Endothelial cell of umbilical vein (primary cell): ENCODE measurements around the gene CARD9. TPM values are rescaled to one million over a fixed set of nuclear protein-coding genes. Genes with fewer than 3 reads are reported as not detected.

Experiments used
- BruUV-seq: library from RNA; stranded (reverse); fragments of 400-500 nt; replicated peaks from 2 replicates; lab custom pipeline; 2021; lab: Mats Ljungman, UMichigan
- CTCF ChIA-PET: fragments of 300-600, 350-600 bp; sonication (Branson Sonifier 250); formaldehyde crosslinking; loops from one replicate; lab custom pipeline; 2021; ENCODE audit warnings: antibody characterized with exemption, inconsistent platforms; lab: Charles Lee
- POLR2A ChIA-PET: fragments of 300-600, 350-600 bp; sonication (Branson Sonifier 250); formaldehyde crosslinking; loops from one replicate; lab custom pipeline; 2021; ENCODE audit warnings: antibody characterized with exemption, inconsistent platforms; lab: Charles Lee
- DNase-seq: peaks from one replicate; pipeline ENCODE4 v3.0.0-alpha.2; 2011; ENCODE audit warnings: low read depth, low spot score
- FAIRE-seq: peaks from 2 replicates; lab custom pipeline; 2011; peaks lifted over from hg19 to GRCh38; lab: Jason Lieb, UNC
- H2AFZ ChIP-seq: 2 replicates; pipeline ENCODE4 v1.6.0; 2012; ENCODE audit warnings: low read depth, low read length, control low read depth, inconsistent platforms
- H3K27ac ChIP-seq: 2 replicates; pipeline ENCODE4 v1.5.1; 2011; ENCODE audit warnings: low read depth, mild to moderate bottlenecking, control low read depth, low read length, moderate library complexity; ENCODE audit not compliant: insufficient read depth
- H3K27me3 ChIP-seq, 2 experiments: 2 replicates each; pipeline versions ENCODE4 v1.6.0 to v1.6.1; 2011; ENCODE audit warnings: low read length in 2 of 2, mixed read lengths in 1 of 2; ENCODE audit not compliant: control insufficient read depth in 2 of 2, insufficient read depth in 2 of 2
- H3K36me3 ChIP-seq, 2 experiments: 2 replicates in 1 of 2; 3 replicates in 1 of 2; pipeline ENCODE4 v1.5.1; 2011; ENCODE audit warnings: low read length in 2 of 2, mild to moderate bottlenecking in 1 of 2, moderate library complexity in 1 of 2; ENCODE audit not compliant: control insufficient read depth in 2 of 2, insufficient read depth in 2 of 2; ENCODE audit errors: extremely low read depth in 1 of 2
- H3K4me1 ChIP-seq: 3 replicates; pipeline ENCODE4 v1.5.1; 2011; ENCODE audit warnings: mild to moderate bottlenecking, low read length; ENCODE audit not compliant: control insufficient read depth, insufficient read depth; ENCODE audit errors: extremely low read depth
- H3K4me2 ChIP-seq: 2 replicates; pipeline ENCODE4 v1.6.1; 2011; ENCODE audit warnings: low read length, control low read depth, mixed read lengths; ENCODE audit not compliant: insufficient read depth
- H3K4me3 ChIP-seq, 3 experiments: fragments of 200-600 bp in 1 of 3; sonication (generic), shearing (Covaris generic) in 1 of 3; replicated peaks in 1 of 3; 2 replicates each; pipeline ENCODE4 v1.5.1; 2011 to 2016; ENCODE audit warnings: control low read depth in 3 of 3, low read length in 3 of 3, mild to moderate bottlenecking in 2 of 3, inconsistent platforms in 1 of 3, low read depth in 1 of 3, moderate library complexity in 1 of 3; ENCODE audit not compliant: insufficient read depth in 1 of 3
- H3K79me2 ChIP-seq: 2 replicates; pipeline ENCODE4 v1.6.0; 2012; ENCODE audit warnings: low read length, inconsistent platforms; ENCODE audit not compliant: control insufficient read depth, insufficient read depth
- H3K9ac ChIP-seq: replicated peaks from 2 replicates; pipeline ENCODE3; 2011; ENCODE audit warnings: low read length, control low read depth; ENCODE audit not compliant: insufficient read depth; ENCODE audit errors: extremely low read depth
- H3K9me1 ChIP-seq: replicated peaks from 3 replicates; pipeline ENCODE4 v1.6.0; 2011; ENCODE audit warnings: mild to moderate bottlenecking, low read length; ENCODE audit not compliant: control insufficient read depth, insufficient read depth; ENCODE audit errors: extremely low read depth
- H3K9me3 ChIP-seq: replicated peaks from 2 replicates; pipeline ENCODE4 v1.5.1; 2012; ENCODE audit warnings: low read length, inconsistent platforms; ENCODE audit not compliant: control insufficient read depth, insufficient read depth
- H4K20me1 ChIP-seq: replicated peaks from 2 replicates; pipeline ENCODE3; 2011; ENCODE audit warnings: mild to moderate bottlenecking, low read length; ENCODE audit not compliant: control insufficient read depth, insufficient read depth; ENCODE audit errors: extremely low read depth
- CTCF ChIP-seq, 2 donors: IDR thresholded peaks; 1 replicate in 1 of 2; 2 replicates in 1 of 2; pipeline ENCODE4 v1.5.1; 2011; ENCODE audit warnings: low read length in 2 of 2, mild to moderate bottlenecking in 2 of 2, moderate library complexity in 2 of 2, control low read depth in 1 of 2, inconsistent platforms in 1 of 2, low read depth in 1 of 2; ENCODE audit not compliant: insufficient read depth in 1 of 2; ENCODE audit errors: extremely low read depth in 1 of 2
- EZH2 ChIP-seq: IDR thresholded peaks from 2 replicates; pipeline ENCODE4 v1.6.1; 2012; ENCODE audit warnings: borderline replicate concordance, low read depth, mild to moderate bottlenecking, moderate library complexity, low read length, inconsistent platforms; ENCODE audit not compliant: severe bottlenecking
- FOS ChIP-seq: IDR thresholded peaks from 2 replicates; pipeline ENCODE4 v1.6.1; 2011; ENCODE audit warnings: mild to moderate bottlenecking, low read length, moderate library complexity, borderline replicate concordance; ENCODE audit not compliant: insufficient read depth
- GATA2 ChIP-seq: IDR thresholded peaks from 2 replicates; pipeline ENCODE4 v1.7.0; 2011; ENCODE audit warnings: low read depth, mild to moderate bottlenecking, moderate library complexity, mixed read lengths, low read length; ENCODE audit not compliant: insufficient read length, insufficient read depth
- JUN ChIP-seq: IDR thresholded peaks from 2 replicates; pipeline ENCODE4 v1.6.1; 2011; ENCODE audit warnings: borderline replicate concordance, low read depth; ENCODE audit not compliant: insufficient read length, insufficient read depth
- MYC ChIP-seq: IDR thresholded peaks from one replicate; pipeline ENCODE4 v1.6.1; 2011; ENCODE audit warnings: mild to moderate bottlenecking, low read depth, low read length
- POLR2A ChIP-seq: IDR thresholded peaks from 2 replicates; pipeline ENCODE4 v1.6.1; 2012; ENCODE audit warnings: low read depth, mild to moderate bottlenecking, control low read depth, low read length
- POLR2AphosphoS5 ChIP-seq: IDR thresholded peaks from 2 replicates; pipeline ENCODE4 v1.6.1; 2012; ENCODE audit warnings: low read depth, mild to moderate bottlenecking, control low read depth, low read length, moderate library complexity; ENCODE audit not compliant: insufficient read depth
- dilution Hi-C: fragments of 300-500 bp; cut with MboI; formaldehyde crosslinking; loops from one replicate; pipeline ENCODE4 v1.15.0; 2019; ENCODE audit warnings: low sequenced_read_pairs; ENCODE audit not compliant: extremely low pct_ligation_motif_present
- intact Hi-C: fragments of 100-400 bp; cut with micrococcal nuclease; formaldehyde crosslinking; loops from one replicate; pipeline ENCODE4 v1.10.0; 2022
- polyA plus RNA-seq, 4 experiments: library from polyadenylated mRNA; depleted of rRNA in 3 of 4; stranded (reverse) in 3 of 4; unstranded in 1 of 4; fragments of >200 nt; gene quantifications; 2 replicates each; pipeline versions ENCODE4 v1.2.1 to v1.2.3, GENCODE V29; 2011 to 2012; ENCODE audit warnings: missing spikeins in 1 of 4
- total RNA-seq: library from RNA; stranded (reverse); gene quantifications from 2 replicates; pipeline ENCODE4 v1.2.3, GENCODE V29; 2021
- TF ChIP-seq, protein P1 (sequence below): IDR thresholded peaks from 2 replicates; pipeline ENCODE4 v1.6.1; 2011; ENCODE audit not compliant: insufficient read depth, insufficient read length

Gene CARD9
- total and polyA plus RNA-seq, 2 donors (not counting 3 experiments of a cell fraction or from before 2014, with no cell fraction given): 0.22 to 0.71 TPM

GRCh38 chr9:136323371-136323789 lies 50.1 kb downstream of the CARD9 start:
- POLR2A ChIA-PET: no interaction called here
- no peaks in the 10 kb centered on the region for H3K36me3 ChIP-seq
- H3K4me3 ChIP-seq: no peak overlapping the region
- no peaks in the 10 kb centered on the region for H4K20me1 ChIP-seq
- peaks cover 6% of the 10 kb centered on the region for H3K79me2 ChIP-seq
- TF ChIP-seq FOS (no peak), JUN (no peak), POLR2A (no peak), MYC (no peak), EZH2 (no peak), POLR2AphosphoS5 (no peak)
- TF ChIP-seq, protein P1, sequence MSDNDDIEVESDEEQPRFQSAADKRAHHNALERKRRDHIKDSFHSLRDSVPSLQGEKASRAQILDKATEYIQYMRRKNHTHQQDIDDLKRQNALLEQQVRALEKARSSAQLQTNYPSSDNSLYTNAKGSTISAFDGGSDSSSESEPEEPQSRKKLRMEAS: no peak
- intact Hi-C loops (no loop called here), dilution Hi-C loops (no loop called here)
- H3K27me3 ChIP-seq: no peaks in the 10 kb centered on the region
- no peaks in the 10 kb centered on the region for H3K9me1 ChIP-seq
- peaks cover 16% of the 10 kb centered on the region for H3K4me1 ChIP-seq
- H3K9me3 ChIP-seq: no peaks in the 10 kb centered on the region
- no peak overlapping the region for H3K27ac ChIP-seq
- no TSS peak for BruUV-seq
- no peak overlapping the region for H2AFZ ChIP-seq
- DNase-seq: no peak
- no peak for FAIRE-seq
- CTCF ChIA-PET: interaction anchor here (1.8 to 2.3 kb wide), 2 partner anchors 10 to 23 kb away, joined by 5 to 22 read pairs; no protein-coding TSS in a partner anchor
- no peak overlapping the region for H3K4me2 ChIP-seq
- no peak overlapping the region for H3K9ac ChIP-seq

- Histone ChIP-seq H3K36me3 (no peaks in the 10 kb centered on the region), H3K79me2 (peaks cover under 1% of the 10 kb centered on the region), H3K27me3 (no peaks in the 10 kb centered on the region), H4K20me1 (no peaks in the 10 kb centered on the region), H3K27ac (no peak overlapping the region), H3K9me1 (no peaks in the 10 kb centered on the region), H3K9ac (no peak overlapping the region), H2AFZ (no peak overlapping the region), H3K4me3 (no peak overlapping the region), H3K9me3 (no peaks in the 10 kb centered on the region), H3K4me2 (no peak overlapping the region), H3K4me1 (peaks cover 12% of the 10 kb centered on the region)
- TF ChIP-seq GATA2 (no peak), CTCF (IDR thresholded peaks at IDR 0.05; ENCODE audit: extremely low read depth in 1 of 2, insufficient read depth in 1 of 2, low read depth in 1 of 2, low read length in 2 of 2) (no peak), POLR2AphosphoS5 (no peak), POLR2A (no peak), EZH2 (no peak), MYC (no peak), FOS (no peak), JUN (no peak)
- TF ChIP-seq, protein P1: no peak
- ChIA-PET POLR2A (no interaction called here), CTCF (interaction anchor here (1.8 to 2.3 kb wide), 2 partner anchors 10 to 23 kb away, joined by 5 to 22 read pairs; no protein-coding TSS in a partner anchor)
- DNase-seq (no peak), FAIRE-seq (no peak)
- intact Hi-C loops: no loop called here
- dilution Hi-C loops: no loop called here
- BruUV-seq: no TSS peak
Measured at GRCh38 chr9:136322756-136323330, 50.6 kb downstream of the CARD9 start.
